HCT116 (cell line): Measurements from ENCODE around the gene GTF3C1. TPM values are rescaled to one million over a fixed set of nuclear protein-coding genes. Genes with fewer than 3 reads are reported as not detected.

Experiments
- ATAC-seq: fragments of 200-7000 bp; cut with Tn5 transposase; 2 replicates; pipeline ENCODE4 v1.9.1; 2020; ENCODE audit warnings: mild to moderate bottlenecking, moderate library complexity
- BruUV-seq: library from RNA; stranded (reverse); fragments of 400-500 nt; replicated peaks from 2 replicates; lab custom pipeline; 2021; lab: Mats Ljungman, UMichigan
- CTCF ChIA-PET: fragments of 300-600 bp; sonication (Branson Sonifier 250); formaldehyde crosslinking; loops from one replicate; lab custom pipeline; 2021; ENCODE audit warnings: antibody characterized with exemption; lab: Charles Lee
- POLR2A ChIA-PET: fragments of 300-600, 350-600 bp; sonication (Branson Sonifier 250); formaldehyde crosslinking; loops from one replicate; lab custom pipeline; 2021; ENCODE audit warnings: antibody characterized with exemption; lab: Charles Lee
- RAD21 ChIA-PET, 2 experiments: fragments of 300-600 bp; sonication (Branson Sonifier 250); formaldehyde crosslinking; loops; one replicate each; lab custom pipeline; 2023; ENCODE audit warnings: low total read pairs in 2 of 2; ENCODE audit not compliant: uncharacterized antibody in 2 of 2, unreplicated experiment in 2 of 2, low non-redundant PET in 1 of 2; lab: Charles Lee
- DNase-seq: peaks from one replicate; pipeline ENCODE4 v3.0.0-alpha.2; 2010; ENCODE audit warnings: low read depth, low spot score
- H2AFZ ChIP-seq: fragments of 200-600 bp; shearing (Covaris generic), sonication (generic); 2 replicates; pipeline ENCODE4 v1.6.1; 2017; ENCODE audit warnings: low read depth, mixed run types, mixed read lengths, antibody characterized with exemption, low read length; ENCODE audit not compliant: poor library complexity, severe bottlenecking
- H3K27ac ChIP-seq: 2 replicates; pipeline ENCODE4 v1.5.1; 2012; ENCODE audit warnings: low read depth, low read length
- H3K27me3 ChIP-seq: fragments of 200-600 bp; sonication (generic); 2 replicates; pipeline ENCODE4 v1.6.1; 2016; ENCODE audit warnings: mixed run types, low read length, mixed read lengths; ENCODE audit not compliant: insufficient read depth
- H3K36me3 ChIP-seq, 2 experiments: fragments of 200-500 bp in 1 of 2; fragments of 200-600 bp in 1 of 2; sonication (Bioruptor generic) in 1 of 2; sonication (generic) in 1 of 2; 2 replicates each; pipeline versions ENCODE4 v1.5.1 to v1.6.1; 2014 to 2016; ENCODE audit warnings: low read length in 2 of 2, inconsistent platforms in 1 of 2, mixed read lengths in 1 of 2, mixed run types in 1 of 2; ENCODE audit not compliant: insufficient read depth in 2 of 2, control insufficient read depth in 1 of 2
- H3K4me1 ChIP-seq, 2 experiments: fragments of 200-600 bp in 1 of 2; sonication (generic) in 1 of 2; 2 replicates each; pipeline versions ENCODE4 v1.5.1 to v1.6.1; 2012 to 2017; ENCODE audit warnings: low read length in 2 of 2, inconsistent platforms in 1 of 2, mild to moderate bottlenecking in 1 of 2, mixed read lengths in 1 of 2, mixed run types in 1 of 2, moderate library complexity in 1 of 2; ENCODE audit not compliant: insufficient read depth in 2 of 2, control insufficient read depth in 1 of 2
- H3K4me2 ChIP-seq: fragments of 200-600 bp; sonication (generic); 2 replicates; pipeline ENCODE4 v1.6.1; 2017; ENCODE audit warnings: mixed run types, low read length, mixed read lengths
- H3K4me3 ChIP-seq, 2 experiments: fragments of 200-600 bp in 1 of 2; sonication (generic) in 1 of 2; replicated peaks in 1 of 2; 2 replicates each; pipeline ENCODE4 v1.5.1; 2011 to 2016; ENCODE audit warnings: low read length in 2 of 2, control low read depth in 1 of 2, low read depth in 1 of 2, mild to moderate bottlenecking in 1 of 2, mixed read lengths in 1 of 2, mixed run types in 1 of 2
- H3K79me2 ChIP-seq: fragments of 200-600 bp; sonication (generic); 2 replicates; pipeline ENCODE4 v1.6.1; 2017; ENCODE audit warnings: mild to moderate bottlenecking, mixed run types, low read length, moderate library complexity, mixed read lengths; ENCODE audit not compliant: insufficient read depth
- H3K9ac ChIP-seq: fragments of 200-600 bp; sonication (generic); 2 replicates; pipeline ENCODE4 v1.6.1; 2016; ENCODE audit warnings: low read length, mixed read lengths
- H3K9me2 ChIP-seq: fragments of 200-600 bp; sonication (generic), shearing (Covaris generic); 2 replicates; pipeline ENCODE4 v1.6.1; 2017; ENCODE audit warnings: mixed run types, mild to moderate bottlenecking, moderate library complexity; ENCODE audit not compliant: insufficient read depth
- H3K9me3 ChIP-seq, 2 experiments: fragments of 200-500 bp in 1 of 2; fragments of 200-600 bp in 1 of 2; sonication (Bioruptor generic) in 1 of 2; sonication (generic) in 1 of 2; 2 replicates each; pipeline ENCODE4 v1.6.1; 2014 to 2017; ENCODE audit warnings: low read length in 2 of 2, mixed read lengths in 2 of 2, inconsistent platforms in 1 of 2, low read depth in 1 of 2, mild to moderate bottlenecking in 1 of 2, mixed run types in 1 of 2, moderate library complexity in 1 of 2; ENCODE audit not compliant: control insufficient read depth in 1 of 2, insufficient read depth in 1 of 2
- H4K20me1 ChIP-seq: fragments of 200-600 bp; sonication (generic), shearing (Covaris generic); 2 replicates; pipeline ENCODE4 v1.6.1; 2017; ENCODE audit warnings: mixed run types, mild to moderate bottlenecking, moderate library complexity; ENCODE audit not compliant: insufficient read depth
- ATF3 ChIP-seq: IDR thresholded peaks from 2 replicates; pipeline ENCODE4 v1.6.1; 2012
- CBX3 ChIP-seq: IDR thresholded peaks from 2 replicates; pipeline ENCODE4 v1.6.1; 2012; ENCODE audit warnings: low read depth
- CEBPB ChIP-seq: IDR thresholded peaks from 2 replicates; pipeline ENCODE4 v1.6.1; 2012; ENCODE audit warnings: low read depth
- CTCF ChIP-seq, 3 experiments: fragments of 200-600 bp in 1 of 3; sonication (generic) in 1 of 3; IDR thresholded peaks in 2 of 3; conservative IDR thresholded peaks in 1 of 3; 2 replicates each; pipeline ENCODE4 v1.5.1; 2012 to 2017; ENCODE audit warnings: low read depth in 2 of 3, low read length in 2 of 3, antibody characterized with exemption in 1 of 3, borderline replicate concordance in 1 of 3, control low read depth in 1 of 3, mild to moderate bottlenecking in 1 of 3, mixed read lengths in 1 of 3, mixed run types in 1 of 3, moderate library complexity in 1 of 3; ENCODE audit not compliant: insufficient read depth in 1 of 3
- ELF1 ChIP-seq: IDR thresholded peaks from 2 replicates; pipeline ENCODE4 v1.6.1; 2012; ENCODE audit warnings: low read depth, borderline replicate concordance
- EZH2 ChIP-seq: fragments of 200-600 bp; sonication (generic); IDR thresholded peaks from 2 replicates; pipeline ENCODE4 v1.6.1; 2017; ENCODE audit warnings: antibody characterized with exemption, mixed run types
- EZH2phosphoT487 ChIP-seq: fragments of 200-600 bp; IDR thresholded peaks from 2 replicates; pipeline ENCODE4 v1.6.1; 2018; ENCODE audit warnings: antibody characterized with exemption, borderline replicate concordance
- FOSL1 ChIP-seq: IDR thresholded peaks from 2 replicates; pipeline ENCODE4 v1.6.1; 2012; ENCODE audit warnings: low read depth
- JUND ChIP-seq: IDR thresholded peaks from 2 replicates; pipeline ENCODE4 v1.6.1; 2012
- POLR2AphosphoS5 ChIP-seq: IDR thresholded peaks from 2 replicates; pipeline ENCODE4 v1.6.1; 2011; ENCODE audit warnings: mild to moderate bottlenecking, low read depth, low read length, moderate library complexity
- RAD21 ChIP-seq: IDR thresholded peaks from 2 replicates; pipeline ENCODE4 v1.6.1; 2012; ENCODE audit warnings: low read depth, mild to moderate bottlenecking
- SP1 ChIP-seq: IDR thresholded peaks from 2 replicates; pipeline ENCODE4 v1.6.1; 2012; ENCODE audit warnings: low read depth
- SRF ChIP-seq: IDR thresholded peaks from 2 replicates; pipeline ENCODE4 v1.6.1; 2012; ENCODE audit warnings: low read depth
- ZFX ChIP-seq: fragments of 450-650 bp; IDR thresholded peaks from 2 replicates; pipeline ENCODE4 v1.6.1; 2017
- ZNF274 ChIP-seq: fragments of 200-500 bp; sonication (Bioruptor generic); IDR thresholded peaks from 2 replicates; pipeline ENCODE4 v1.6.1; 2014; ENCODE audit warnings: mild to moderate bottlenecking, low read depth, low read length, inconsistent platforms
- intact Hi-C: fragments of 100-400 bp; cut with micrococcal nuclease; formaldehyde crosslinking; loops from 2 replicates; pipeline ENCODE4 v1.10.0; 2022
- total RNA-seq: library from RNA; stranded (reverse); gene quantifications from one replicate; pipeline ENCODE4 v1.2.1, GENCODE V29; 2021; ENCODE audit not compliant: unreplicated experiment
- TF ChIP-seq, protein P1 (sequence below): IDR thresholded peaks from 2 replicates; pipeline ENCODE4 v1.6.1; 2011; ENCODE audit warnings: mild to moderate bottlenecking, low read length, moderate library complexity; ENCODE audit not compliant: insufficient replicate concordance; ENCODE audit errors: extremely low read depth
- TF ChIP-seq, protein P2 (sequence below): IDR thresholded peaks from 2 replicates; pipeline ENCODE4 v1.6.1; 2012; ENCODE audit warnings: low read depth

Gene GTF3C1
- total RNA-seq, 1 experiment from 2014 or later, result 97.5 TPM

DNA sequence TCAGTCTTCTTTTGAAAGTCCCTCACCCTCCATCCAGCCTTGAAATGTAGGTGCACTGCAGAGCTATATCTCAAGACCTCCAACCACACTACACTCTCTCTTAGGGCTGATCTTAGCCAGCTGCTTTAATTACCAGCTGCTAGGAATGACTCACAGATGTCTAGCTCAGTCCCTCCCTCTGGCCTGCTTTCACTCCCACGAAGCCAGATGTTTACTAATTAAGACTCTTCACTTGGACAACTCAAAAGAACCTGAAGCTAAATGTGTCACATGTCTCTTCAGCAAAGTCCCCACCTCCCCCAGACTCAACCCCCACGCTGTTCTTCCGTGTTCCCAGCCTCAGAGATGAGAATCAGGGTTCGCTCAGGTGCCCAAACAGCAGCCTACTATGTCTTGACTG is 2.6 kb downstream of the GTF3C1 start:
- ATAC-seq (no peak), DNase-seq (no peak)
- no peaks in the 10 kb centered on the region for H3K9me3 ChIP-seq
- H3K4me3 ChIP-seq, result no peak overlapping the region
- H3K9ac ChIP-seq, result no peak overlapping the region
- peaks cover 11 to 30% of the 10 kb centered on the region in 2 experiments; a peak in 3 of 4 replicates for H3K4me1 ChIP-seq
- ChIA-PET CTCF (no interaction called here), POLR2A (no interaction called here), RAD21 (no interaction called here)
- intact Hi-C loops, result no loop called here
- no TSS peak for BruUV-seq
- peaks cover 17 to 28% of the 10 kb centered on the region in 2 experiments for H3K36me3 ChIP-seq
- H4K20me1 ChIP-seq, result no peaks in the 10 kb centered on the region
- peak overlapping the region; percentile 76 for H3K4me2 ChIP-seq
- no peak overlapping the region for H2AFZ ChIP-seq
- H3K9me2 ChIP-seq, result no peaks in the 10 kb centered on the region
- peaks cover 55% of the 10 kb centered on the region for H3K79me2 ChIP-seq
- no peak for TF ChIP-seq SRF
- TF ChIP-seq SP1, result no peak
- TF ChIP-seq ZFX, result no peak
- TF ChIP-seq RAD21, result no peak
- no peak for TF ChIP-seq ATF3
- TF ChIP-seq EZH2phosphoT487, result no peak
- no peak for TF ChIP-seq JUND
- TF ChIP-seq CEBPB, result no peak
- TF ChIP-seq, protein P1, sequence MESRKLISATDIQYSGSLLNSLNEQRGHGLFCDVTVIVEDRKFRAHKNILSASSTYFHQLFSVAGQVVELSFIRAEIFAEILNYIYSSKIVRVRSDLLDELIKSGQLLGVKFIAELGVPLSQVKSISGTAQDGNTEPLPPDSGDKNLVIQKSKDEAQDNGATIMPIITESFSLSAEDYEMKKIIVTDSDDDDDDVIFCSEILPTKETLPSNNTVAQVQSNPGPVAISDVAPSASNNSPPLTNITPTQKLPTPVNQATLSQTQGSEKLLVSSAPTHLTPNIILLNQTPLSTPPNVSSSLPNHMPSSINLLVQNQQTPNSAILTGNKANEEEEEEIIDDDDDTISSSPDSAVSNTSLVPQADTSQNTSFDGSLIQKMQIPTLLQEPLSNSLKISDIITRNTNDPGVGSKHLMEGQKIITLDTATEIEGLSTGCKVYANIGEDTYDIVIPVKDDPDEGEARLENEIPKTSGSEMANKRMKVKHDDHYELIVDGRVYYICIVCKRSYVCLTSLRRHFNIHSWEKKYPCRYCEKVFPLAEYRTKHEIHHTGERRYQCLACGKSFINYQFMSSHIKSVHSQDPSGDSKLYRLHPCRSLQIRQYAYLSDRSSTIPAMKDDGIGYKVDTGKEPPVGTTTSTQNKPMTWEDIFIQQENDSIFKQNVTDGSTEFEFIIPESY, result no peak
- TF ChIP-seq ZNF274, result no peak
- TF ChIP-seq, protein P2, sequence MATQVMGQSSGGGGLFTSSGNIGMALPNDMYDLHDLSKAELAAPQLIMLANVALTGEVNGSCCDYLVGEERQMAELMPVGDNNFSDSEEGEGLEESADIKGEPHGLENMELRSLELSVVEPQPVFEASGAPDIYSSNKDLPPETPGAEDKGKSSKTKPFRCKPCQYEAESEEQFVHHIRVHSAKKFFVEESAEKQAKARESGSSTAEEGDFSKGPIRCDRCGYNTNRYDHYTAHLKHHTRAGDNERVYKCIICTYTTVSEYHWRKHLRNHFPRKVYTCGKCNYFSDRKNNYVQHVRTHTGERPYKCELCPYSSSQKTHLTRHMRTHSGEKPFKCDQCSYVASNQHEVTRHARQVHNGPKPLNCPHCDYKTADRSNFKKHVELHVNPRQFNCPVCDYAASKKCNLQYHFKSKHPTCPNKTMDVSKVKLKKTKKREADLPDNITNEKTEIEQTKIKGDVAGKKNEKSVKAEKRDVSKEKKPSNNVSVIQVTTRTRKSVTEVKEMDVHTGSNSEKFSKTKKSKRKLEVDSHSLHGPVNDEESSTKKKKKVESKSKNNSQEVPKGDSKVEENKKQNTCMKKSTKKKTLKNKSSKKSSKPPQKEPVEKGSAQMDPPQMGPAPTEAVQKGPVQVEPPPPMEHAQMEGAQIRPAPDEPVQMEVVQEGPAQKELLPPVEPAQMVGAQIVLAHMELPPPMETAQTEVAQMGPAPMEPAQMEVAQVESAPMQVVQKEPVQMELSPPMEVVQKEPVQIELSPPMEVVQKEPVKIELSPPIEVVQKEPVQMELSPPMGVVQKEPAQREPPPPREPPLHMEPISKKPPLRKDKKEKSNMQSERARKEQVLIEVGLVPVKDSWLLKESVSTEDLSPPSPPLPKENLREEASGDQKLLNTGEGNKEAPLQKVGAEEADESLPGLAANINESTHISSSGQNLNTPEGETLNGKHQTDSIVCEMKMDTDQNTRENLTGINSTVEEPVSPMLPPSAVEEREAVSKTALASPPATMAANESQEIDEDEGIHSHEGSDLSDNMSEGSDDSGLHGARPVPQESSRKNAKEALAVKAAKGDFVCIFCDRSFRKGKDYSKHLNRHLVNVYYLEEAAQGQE, result no peak
- TF ChIP-seq ELF1, result no peak
- TF ChIP-seq FOSL1, result no peak
- TF ChIP-seq CBX3, result no peak
- TF ChIP-seq CTCF (IDR thresholded peaks at IDR 0.05 in 2 of 3, conservative IDR thresholded peaks at IDR 0.05 in 1 of 3; ENCODE audit: borderline replicate concordance in 1 of 3, insufficient read depth in 1 of 3, low read depth in 2 of 3, low read length in 2 of 3), result no peak
- TF ChIP-seq EZH2, result no peak
- TF ChIP-seq POLR2AphosphoS5, result no peak
- no peak overlapping the region for H3K27ac ChIP-seq
- H3K27me3 ChIP-seq, result no peaks in the 10 kb centered on the region
